Measurements from ENCODE around the gene AWAT2. TPM values are rescaled to one million over a fixed set of nuclear protein-coding genes. Genes with fewer than 3 reads are reported as not detected.
A peak's percentile ranks its signal among the peaks of the same experiment; 100 is the strongest.

Gene AWAT2
- total RNA-seq, 1 experiment from 2014 or later: not detected

- no TSS peak for BruUV-seq (replicated peaks)
- Histone ChIP-seq H3K9me3 (ENCODE audit: low read depth, low read length, poor library complexity, severe bottlenecking) (no peaks in the 10 kb centered on the region), H3K36me3 (ENCODE audit: insufficient read depth, low read length, poor library complexity, severe bottlenecking) (no peaks in the 10 kb centered on the region), H3K27ac (ENCODE audit: low read depth, low read length, poor library complexity, severe bottlenecking) (no peak overlapping the region), H3K4me3 (ENCODE audit: low read depth, low read length, poor library complexity, severe bottlenecking) (no peak overlapping the region), H3K27me3 (replicated peaks; ENCODE audit: insufficient read depth, low read depth, low read length, poor library complexity) (no peaks in the 10 kb centered on the region), H3K4me1 (ENCODE audit: insufficient read depth, low read length, poor library complexity, severe bottlenecking) (no peaks in the 10 kb centered on the region)
- peak; percentile 75 for DNase-seq (ENCODE audit: low spot score)
- TF ChIP-seq EZH2 (IDR thresholded peaks at IDR 0.05; ENCODE audit: borderline replicate concordance, low read depth, low read length, poor library complexity, severe bottlenecking): no peak
- TF ChIP-seq CTCF (conservative IDR thresholded peaks at IDR 0.05; ENCODE audit: low read depth, low read length): peak; percentile 86
- CTCF ChIA-PET: interaction anchor here (0.6 to 1.2 kb wide), 4 partner anchors 19 to 492 kb away, joined by 3 to 5 read pairs (median 4); no protein-coding TSS in a partner anchor
- intact Hi-C loops (cut with micrococcal nuclease; ENCODE audit: unreplicated experiment): loop anchor here (1.0 to 10.0 kb wide), 2 partner anchors 492 to 606 kb away; no protein-coding TSS in a partner anchor
- POLR2A ChIA-PET (ENCODE audit: low non-redundant PET): no interaction called here
These were observed 19.4 kb downstream of the AWAT2 start for GRCh38 chrX:70030301-70030767.

GRCh38 chrX:70029863-70030262 lies 19.9 kb downstream of the AWAT2 start:
- H3K4me1 ChIP-seq (ENCODE audit: insufficient read depth, low read length, poor library complexity, severe bottlenecking): no peaks in the 10 kb centered on the region
- intact Hi-C loops (cut with micrococcal nuclease; ENCODE audit: unreplicated experiment): loop anchor here (1.0 to 10.0 kb wide), 2 partner anchors 492 to 605 kb away; no protein-coding TSS in a partner anchor
- TF ChIP-seq EZH2 (IDR thresholded peaks at IDR 0.05; ENCODE audit: borderline replicate concordance, low read depth, low read length, poor library complexity, severe bottlenecking) (no peak), CTCF (conservative IDR thresholded peaks at IDR 0.05; ENCODE audit: low read depth, low read length) (no peak)
- BruUV-seq (replicated peaks): no TSS peak
- no peak overlapping the region for H3K4me3 ChIP-seq (ENCODE audit: low read depth, low read length, poor library complexity, severe bottlenecking)
- ChIA-PET CTCF (interaction anchor here (0.6 to 1.2 kb wide), 3 partner anchors 18 to 492 kb away, joined by 3 to 5 read pairs (median 4); no protein-coding TSS in a partner anchor), POLR2A (ENCODE audit: low non-redundant PET) (no interaction called here)
- no peaks in the 10 kb centered on the region for H3K36me3 ChIP-seq (ENCODE audit: insufficient read depth, low read length, poor library complexity, severe bottlenecking)
- DNase-seq (ENCODE audit: low spot score): peak; percentile 7
- H3K27me3 ChIP-seq (replicated peaks; ENCODE audit: insufficient read depth, low read depth, low read length, poor library complexity): no peaks in the 10 kb centered on the region
- no peaks in the 10 kb centered on the region for H3K9me3 ChIP-seq (ENCODE audit: low read depth, low read length, poor library complexity, severe bottlenecking)
- H3K27ac ChIP-seq (ENCODE audit: low read depth, low read length, poor library complexity, severe bottlenecking): no peak overlapping the region

- Histone ChIP-seq H3K27ac (ENCODE audit: low read depth, low read length, poor library complexity, severe bottlenecking) (no peak overlapping the region), H3K36me3 (ENCODE audit: insufficient read depth, low read length, poor library complexity, severe bottlenecking) (no peaks in the 10 kb centered on the region), H3K27me3 (replicated peaks; ENCODE audit: insufficient read depth, low read depth, low read length, poor library complexity) (no peaks in the 10 kb centered on the region), H3K9me3 (ENCODE audit: low read depth, low read length, poor library complexity, severe bottlenecking) (no peaks in the 10 kb centered on the region), H3K4me1 (ENCODE audit: insufficient read depth, low read length, poor library complexity, severe bottlenecking) (no peaks in the 10 kb centered on the region), H3K4me3 (ENCODE audit: low read depth, low read length, poor library complexity, severe bottlenecking) (no peak overlapping the region)
- DNase-seq (ENCODE audit: low spot score): no peak
- POLR2A ChIA-PET (ENCODE audit: low non-redundant PET): no interaction called here
- CTCF ChIA-PET: interaction anchor here (0.5 kb wide), 1 partner anchor 10 kb away, joined by 3 read pairs; no protein-coding TSS in a partner anchor
- no TSS peak for BruUV-seq (replicated peaks)
- intact Hi-C loops (cut with micrococcal nuclease; ENCODE audit: unreplicated experiment): no loop called here
- TF ChIP-seq CTCF (conservative IDR thresholded peaks at IDR 0.05; ENCODE audit: low read depth, low read length): no peak
- no peak for TF ChIP-seq EZH2 (IDR thresholded peaks at IDR 0.05; ENCODE audit: borderline replicate concordance, low read depth, low read length, poor library complexity, severe bottlenecking)
These were observed 22.9 kb downstream of the AWAT2 start for GRCh38 chrX:70026851-70027200.
